Hepatocyte (in vitro differentiated cells): ENCODE measurements around the gene ANTXR2. TPM values are rescaled to one million over a fixed set of nuclear protein-coding genes. Genes with fewer than 3 reads are reported as not detected.

ENCODE experiments used
- DNase-seq: peaks from one replicate; pipeline ENCODE4 v3.0.0-alpha.2; 2016; ENCODE audit warnings: low spot score
- H2AFZ ChIP-seq: fragments of 200-600 bp; sonication (generic); 2 replicates; pipeline ENCODE4 v1.6.0; 2016; ENCODE audit warnings: antibody characterized with exemption, mild to moderate bottlenecking
- H3K27ac ChIP-seq: fragments of 200-600 bp; sonication (generic); 2 replicates; pipeline ENCODE4 v1.5.1; 2016; ENCODE audit warnings: mild to moderate bottlenecking
- H3K27me3 ChIP-seq: fragments of 200-600 bp; sonication (generic); 2 replicates; pipeline ENCODE4 v1.6.1; 2016
- H3K36me3 ChIP-seq: fragments of 200-600 bp; sonication (generic); replicated peaks from 2 replicates; pipeline ENCODE4 v1.5.1; 2016; ENCODE audit warnings: low read depth; ENCODE audit not compliant: insufficient read depth
- H3K4me1 ChIP-seq: fragments of 200-600 bp; sonication (generic); 2 replicates; pipeline ENCODE4 v1.5.1; 2016; ENCODE audit warnings: mild to moderate bottlenecking, moderate library complexity; ENCODE audit not compliant: insufficient read depth
- H3K4me2 ChIP-seq: fragments of 200-600 bp; sonication (generic); 2 replicates; pipeline ENCODE4 v1.6.0; 2016
- H3K4me3 ChIP-seq: fragments of 200-600 bp; sonication (generic); 2 replicates; pipeline ENCODE4 v1.5.1; 2016; ENCODE audit warnings: mild to moderate bottlenecking
- H3K79me2 ChIP-seq: fragments of 200-600 bp; sonication (generic); 2 replicates; pipeline ENCODE4 v1.6.0; 2017; ENCODE audit warnings: mild to moderate bottlenecking
- H3K9me2 ChIP-seq: fragments of 200-600 bp; sonication (generic); replicated peaks from 2 replicates; pipeline ENCODE4 v1.6.0; 2017; ENCODE audit warnings: mild to moderate bottlenecking; ENCODE audit not compliant: insufficient read depth
- H3K9me3 ChIP-seq: fragments of 200-600 bp; sonication (generic); 2 replicates; pipeline ENCODE4 v1.5.1; 2016; ENCODE audit warnings: low read depth, mild to moderate bottlenecking
- H4K20me1 ChIP-seq: fragments of 200-600 bp; sonication (generic); 2 replicates; pipeline ENCODE4 v1.6.0; 2016; ENCODE audit warnings: mild to moderate bottlenecking; ENCODE audit not compliant: insufficient read depth, poor library complexity, severe bottlenecking
- CTCF ChIP-seq: fragments of 200-600 bp; sonication (generic); IDR thresholded peaks from 2 replicates; pipeline ENCODE4 v1.5.1; 2016; ENCODE audit warnings: antibody characterized with exemption, mild to moderate bottlenecking; ENCODE audit not compliant: poor library complexity
- EZH2 ChIP-seq: fragments of 200-600 bp; sonication (generic); IDR thresholded peaks from 2 replicates; pipeline ENCODE4 v1.6.1; 2016; ENCODE audit warnings: antibody characterized with exemption, mild to moderate bottlenecking, borderline replicate concordance
- EZH2phosphoT487 ChIP-seq: fragments of 200-600 bp; sonication (generic); IDR thresholded peaks from one replicate; pipeline ENCODE4 v1.6.1; 2018; ENCODE audit warnings: antibody characterized with exemption, mild to moderate bottlenecking, low read depth, moderate library complexity; ENCODE audit not compliant: unreplicated experiment, severe bottlenecking
- WGBS: methylation state at CpG from one replicate; pipeline ENCODE4 v1.1.6; 2016; ENCODE audit warnings: low lambda C conversion rate; ENCODE audit errors: missing lambda C conversion rate; 5-methylcytosine and 5-hydroxymethylcytosine counted together
- polyA plus RNA-seq: library from polyadenylated mRNA; unstranded; fragments of >200 nt; fragmentation: Nextera tagmentation; extraction: Ambion mirVana; gene quantifications from 2 replicates; pipeline ENCODE4 v1.2.1, GENCODE V29; 2016
- total RNA-seq: library from RNA; depleted of rRNA; stranded (reverse); fragments of >200 nt; gene quantifications from 2 replicates; pipeline ENCODE4 v1.2.3, GENCODE V29; 2014

The ANTXR2 gene
- total and polyA plus RNA-seq, 2 experiments from 2014 or later: 25.2 to 46.5 TPM

DNA sequence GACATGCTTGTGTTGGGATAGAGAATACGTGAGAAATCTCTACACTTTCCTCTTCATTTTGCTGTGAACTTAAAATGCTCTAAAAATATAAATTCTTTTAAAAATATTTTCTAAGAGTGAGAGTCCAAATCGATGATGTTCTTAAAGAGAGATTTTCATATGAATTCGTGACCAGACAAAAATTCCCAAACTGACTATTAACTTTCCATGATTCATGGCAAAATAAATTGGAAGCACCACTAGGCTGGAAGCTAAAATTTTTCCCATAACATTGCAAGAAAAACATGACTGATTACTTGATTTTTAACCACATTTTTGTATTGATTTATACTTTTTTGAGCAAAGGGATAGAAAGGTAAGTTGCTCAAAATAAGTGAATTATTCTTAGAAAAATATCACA lies 201.1 kb downstream of the ANTXR2 start:
- Histone ChIP-seq H3K36me3 (no peaks in the 10 kb centered on the region), H3K4me1 (no peaks in the 10 kb centered on the region), H3K27me3 (no peaks in the 10 kb centered on the region), H3K79me2 (no peaks in the 10 kb centered on the region), H3K4me3 (no peak overlapping the region), H3K27ac (no peak overlapping the region), H3K9me3 (no peaks in the 10 kb centered on the region), H2AFZ (no peak overlapping the region), H3K4me2 (no peak overlapping the region), H4K20me1 (no peaks in the 10 kb centered on the region), H3K9me2 (no peaks in the 10 kb centered on the region)
- TF ChIP-seq EZH2phosphoT487 (no peak), EZH2 (no peak), CTCF (no peak)
- no peak for DNase-seq
- WGBS: 56% methylated on average over 3 of the region's 3 CpGs

- Histone ChIP-seq H3K27me3 (no peaks in the 10 kb centered on the region), H3K4me1 (no peaks in the 10 kb centered on the region), H3K9me2 (no peaks in the 10 kb centered on the region), H2AFZ (no peak overlapping the region), H3K79me2 (no peaks in the 10 kb centered on the region), H3K27ac (no peak overlapping the region), H3K36me3 (no peaks in the 10 kb centered on the region), H4K20me1 (no peaks in the 10 kb centered on the region), H3K9me3 (no peaks in the 10 kb centered on the region), H3K4me3 (no peak overlapping the region), H3K4me2 (no peak overlapping the region)
- WGBS: 61% methylated on average over 4 of the region's 4 CpGs
- no peak for DNase-seq
- TF ChIP-seq EZH2phosphoT487: no peak
- TF ChIP-seq EZH2: no peak
- no peak for TF ChIP-seq CTCF
These were observed 203.3 kb downstream of the ANTXR2 start for GRCh38 chr4:79869597-79870237.

GRCh38 chr4:79865201-79865597 lies 207.8 kb downstream of the ANTXR2 start:
- H3K9me2 ChIP-seq: no peaks in the 10 kb centered on the region
- no peaks in the 10 kb centered on the region for H3K79me2 ChIP-seq
- no peak overlapping the region for H3K4me2 ChIP-seq
- H4K20me1 ChIP-seq: no peaks in the 10 kb centered on the region
- H3K9me3 ChIP-seq: no peaks in the 10 kb centered on the region
- no peaks in the 10 kb centered on the region for H3K4me1 ChIP-seq
- no peak overlapping the region for H3K4me3 ChIP-seq
- no peak overlapping the region for H3K27ac ChIP-seq
- WGBS: 46% methylated on average over 2 of the region's 2 CpGs
- H3K36me3 ChIP-seq: no peaks in the 10 kb centered on the region
- TF ChIP-seq EZH2 (no peak), EZH2phosphoT487 (no peak), CTCF (no peak)
- H3K27me3 ChIP-seq: no peaks in the 10 kb centered on the region
- DNase-seq: no peak
- H2AFZ ChIP-seq: no peak overlapping the region
